Cardiac fibroblast (primary cell): Measurements from ENCODE around the gene TGFBRAP1.

Experiments
- DNase-seq, 2 donors: peaks; one replicate each; pipeline versions ENCODE4 v3.0.0 to v3.0.0-alpha.2; 2010; ENCODE audit warnings: low read depth in 2 of 2
- H3K4me3 ChIP-seq, 2 donors: replicated peaks in 1 of 2; 1 replicate in 1 of 2; 2 replicates in 1 of 2; pipeline ENCODE4 v1.5.1; 2011; ENCODE audit warnings: low read depth in 2 of 2, low read length in 2 of 2, mild to moderate bottlenecking in 2 of 2, moderate library complexity in 1 of 2
- TF ChIP-seq, protein P1 (sequence below): IDR thresholded peaks from one replicate; pipeline ENCODE4 v1.5.1; 2011; ENCODE audit warnings: low read depth, mild to moderate bottlenecking, low read length, inconsistent platforms

TGFBRAP1 gene

DNA sequence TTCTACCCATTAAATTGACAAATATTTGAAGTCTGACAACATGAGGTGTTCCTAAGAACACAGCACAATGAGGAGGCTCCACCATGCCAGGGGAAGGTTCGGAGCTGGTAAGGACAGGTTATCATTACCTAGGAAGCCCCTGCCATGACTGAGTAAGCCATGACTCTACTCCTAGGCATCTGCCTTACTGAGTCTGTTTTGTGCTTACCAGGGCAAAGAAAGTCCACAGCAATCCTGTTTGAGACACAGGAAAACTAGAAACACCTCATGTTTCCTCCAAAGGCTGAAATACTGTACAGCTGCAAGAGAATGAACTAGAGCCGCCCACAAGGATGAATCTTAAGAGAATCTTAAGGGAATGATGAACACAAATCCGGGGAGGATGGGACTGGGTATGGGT is 11.6 kb downstream of the TGFBRAP1 start:
- DNase-seq: no peak
- TF ChIP-seq, protein P1, sequence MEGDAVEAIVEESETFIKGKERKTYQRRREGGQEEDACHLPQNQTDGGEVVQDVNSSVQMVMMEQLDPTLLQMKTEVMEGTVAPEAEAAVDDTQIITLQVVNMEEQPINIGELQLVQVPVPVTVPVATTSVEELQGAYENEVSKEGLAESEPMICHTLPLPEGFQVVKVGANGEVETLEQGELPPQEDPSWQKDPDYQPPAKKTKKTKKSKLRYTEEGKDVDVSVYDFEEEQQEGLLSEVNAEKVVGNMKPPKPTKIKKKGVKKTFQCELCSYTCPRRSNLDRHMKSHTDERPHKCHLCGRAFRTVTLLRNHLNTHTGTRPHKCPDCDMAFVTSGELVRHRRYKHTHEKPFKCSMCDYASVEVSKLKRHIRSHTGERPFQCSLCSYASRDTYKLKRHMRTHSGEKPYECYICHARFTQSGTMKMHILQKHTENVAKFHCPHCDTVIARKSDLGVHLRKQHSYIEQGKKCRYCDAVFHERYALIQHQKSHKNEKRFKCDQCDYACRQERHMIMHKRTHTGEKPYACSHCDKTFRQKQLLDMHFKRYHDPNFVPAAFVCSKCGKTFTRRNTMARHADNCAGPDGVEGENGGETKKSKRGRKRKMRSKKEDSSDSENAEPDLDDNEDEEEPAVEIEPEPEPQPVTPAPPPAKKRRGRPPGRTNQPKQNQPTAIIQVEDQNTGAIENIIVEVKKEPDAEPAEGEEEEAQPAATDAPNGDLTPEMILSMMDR: no peak
- H3K4me3 ChIP-seq: no peak overlapping the region

DNA sequence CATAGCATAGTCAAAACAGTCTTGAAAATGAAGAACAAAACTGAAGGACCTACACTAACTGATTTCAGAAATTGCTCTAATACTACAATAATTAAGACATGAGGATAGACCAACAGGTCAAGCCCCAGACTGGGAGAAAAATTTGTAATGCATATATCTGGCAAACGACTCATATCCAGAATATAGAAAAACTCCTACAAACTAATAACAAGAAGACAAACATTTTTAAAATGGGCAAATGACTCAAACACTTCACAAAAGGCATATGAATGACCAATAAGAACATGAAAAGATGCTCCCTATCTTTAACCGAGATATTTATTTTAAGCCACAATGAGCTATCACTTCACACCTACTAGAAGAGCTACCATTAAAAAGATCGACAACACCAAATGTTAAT is 14.2 kb downstream of the TGFBRAP1 start:
- TF ChIP-seq, protein P1: no peak
- DNase-seq: no peak
- no peak overlapping the region for H3K4me3 ChIP-seq

DNA sequence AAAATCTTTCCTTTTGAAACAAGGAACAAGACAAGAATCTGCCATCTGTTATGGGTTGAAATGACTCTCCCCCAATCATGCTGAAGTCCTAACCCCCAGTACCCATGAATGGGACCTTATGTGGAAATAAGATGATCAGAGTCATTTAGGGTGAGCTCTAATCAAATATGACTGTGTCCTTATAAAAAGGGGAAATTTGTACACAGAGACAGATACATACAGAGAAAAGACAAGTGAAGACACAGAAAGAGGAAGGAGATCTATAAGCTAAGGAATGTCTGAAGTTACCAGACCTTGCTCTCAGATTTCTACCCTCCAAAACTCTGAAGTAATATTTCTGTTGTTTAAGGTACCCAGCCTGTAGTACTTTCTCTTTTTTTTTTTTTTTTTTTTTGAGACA is 15.7 kb downstream of the TGFBRAP1 start:
- TF ChIP-seq, protein P1: no peak
- no peak overlapping the region for H3K4me3 ChIP-seq
- no peak for DNase-seq

DNA sequence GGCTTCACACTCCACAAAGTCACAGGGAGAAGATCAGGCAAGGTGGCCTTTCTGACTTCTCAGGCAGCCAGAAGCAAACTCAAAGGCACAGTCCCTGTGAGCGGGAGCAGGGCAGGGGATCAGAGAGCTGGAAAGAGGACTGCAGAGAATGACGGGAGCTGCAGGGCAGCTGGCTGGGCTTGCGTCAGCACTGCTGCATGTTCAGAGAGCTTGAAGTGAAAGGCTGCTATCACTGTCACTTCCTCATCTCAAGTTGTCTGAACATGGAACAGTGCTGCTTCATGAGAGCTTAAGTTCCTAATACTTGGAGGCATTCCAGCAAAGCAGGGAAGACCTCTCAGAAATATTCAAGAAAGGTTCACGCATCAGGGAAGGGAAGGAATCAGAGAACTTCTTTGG is 20.4 kb downstream of the TGFBRAP1 start:
- TF ChIP-seq, protein P1: no peak
- no peak overlapping the region for H3K4me3 ChIP-seq
- DNase-seq: peak in 1 of 2 donors; percentile 32

DNA sequence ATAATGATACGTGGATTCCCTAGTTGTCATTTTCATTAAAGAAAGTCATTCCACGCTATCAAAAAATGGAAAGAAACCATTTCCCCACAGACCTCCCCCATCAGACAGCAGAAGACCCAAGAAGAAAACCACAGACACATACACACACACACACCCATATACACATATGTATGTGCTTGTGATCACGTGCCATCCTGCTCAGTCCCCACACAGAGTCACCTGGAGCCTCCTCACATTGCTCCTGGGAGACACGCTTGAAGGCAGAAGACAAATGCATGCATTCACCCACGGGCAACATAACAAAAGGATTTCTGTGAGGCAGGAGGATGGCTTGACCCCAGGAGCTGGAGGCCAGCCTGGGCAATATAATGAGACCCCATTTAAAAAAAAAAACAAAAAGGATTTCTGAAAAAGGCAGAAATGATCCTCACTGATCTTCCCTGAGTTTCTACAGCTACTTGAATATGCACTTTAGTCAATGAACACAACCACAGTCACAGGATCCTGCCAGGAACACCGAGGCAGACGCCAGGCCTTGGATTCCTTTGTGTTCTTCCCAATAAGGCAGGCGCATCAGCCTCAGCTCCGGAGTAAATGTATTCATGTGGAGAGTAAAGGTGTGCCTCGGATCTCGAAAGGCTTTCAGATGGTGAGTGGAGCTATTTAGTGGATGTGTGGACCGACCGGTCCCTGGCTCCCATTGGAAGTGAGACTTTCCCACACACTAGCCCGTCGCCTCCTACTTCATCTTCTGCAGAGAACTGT is 21.0 kb downstream of the TGFBRAP1 start:
- TF ChIP-seq, protein P1: no peak
- no peak overlapping the region for H3K4me3 ChIP-seq
- no peak for DNase-seq

DNA sequence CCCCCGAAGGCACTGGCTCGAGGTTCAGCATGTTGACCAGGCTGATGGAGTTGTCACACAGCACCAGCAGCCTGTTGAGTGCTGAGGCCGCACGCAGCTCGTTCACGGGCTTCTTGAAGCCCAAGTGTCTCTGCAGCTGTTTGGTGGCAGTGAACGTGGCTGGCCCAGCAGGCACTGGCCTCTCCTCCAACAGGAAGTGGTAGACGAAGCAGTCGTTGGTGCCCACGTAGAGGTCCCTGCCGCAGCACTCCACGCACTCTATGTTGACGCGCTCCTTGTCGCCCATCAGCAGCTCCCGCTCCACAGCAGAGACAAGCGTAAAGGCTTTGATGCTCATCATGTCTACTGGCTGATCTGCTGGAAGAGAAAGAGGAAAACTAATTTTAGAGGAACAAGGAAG is 21.6 kb downstream of the TGFBRAP1 start:
- no peak overlapping the region for H3K4me3 ChIP-seq
- TF ChIP-seq, protein P1: no peak
- DNase-seq: no peak

DNA sequence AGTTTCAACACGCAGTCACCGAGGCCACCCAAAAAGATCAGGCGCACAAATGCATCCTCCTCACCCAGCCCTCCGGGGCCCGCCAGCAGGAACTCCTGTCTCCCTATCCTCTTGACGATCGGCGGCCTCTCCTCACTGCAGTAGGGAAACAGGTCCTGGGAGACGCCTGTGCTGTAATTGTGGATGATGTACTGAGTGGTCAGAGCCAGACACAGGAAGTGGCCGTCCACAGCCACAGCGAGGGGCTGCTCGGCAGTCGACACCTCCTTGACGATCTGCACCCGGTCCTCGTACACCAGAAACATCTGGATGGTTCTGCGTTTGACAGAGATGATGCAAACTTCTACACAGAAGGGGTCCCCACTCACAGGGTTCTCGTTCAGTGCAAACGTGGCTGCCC is 22.0 kb downstream of the TGFBRAP1 start:
- TF ChIP-seq, protein P1: no peak
- peak in 1 of 2 donors; percentile 23 for DNase-seq
- no peak overlapping the region for H3K4me3 ChIP-seq
